GM19452 (cell line): Measurements from ENCODE around the gene CYP2C9.
"Not testable (repeated sequence)": the region's sequence is repeated elsewhere in the genome, so short reads cannot be mapped to it uniquely, and the experiment has no call there.

Experiments
- ATAC-seq: cut with Tn5 transposase; IDR thresholded peaks from one replicate; pipeline ENCODE4 v1.9.1; 2021; ENCODE audit not compliant: unreplicated experiment

The CYP2C9 gene

GRCh38 chr10:94938383-94938782, at the start of gene CYP2C9:
TSS of gene CYP2C9 (plus strand) at chr10:94938658. CDS start at chr10:94938683, 25 bp downstream.
- ATAC-seq: no peak

GRCh38 chr10:94889123-94889522, 49.3 kb upstream of the CYP2C9 start:
- no peak for ATAC-seq

GRCh38 chr10:94890264-94891022, 48.0 kb upstream of the CYP2C9 start:
- ATAC-seq: no peak

- not testable (repeated sequence) for ATAC-seq
Measured at GRCh38 chr10:94898414-94898813, 40.0 kb upstream of the CYP2C9 start.

- ATAC-seq: no peak
Measured at GRCh38 chr10:94902080-94902479, 36.4 kb upstream of the CYP2C9 start.

- peak; percentile 81 for ATAC-seq
Measured at GRCh38 chr10:94902570-94902969, 35.9 kb upstream of the CYP2C9 start.

- not testable (repeated sequence) for ATAC-seq
Measured at GRCh38 chr10:94904506-94905148, 33.8 kb upstream of the CYP2C9 start.

GRCh38 chr10:94916423-94916822, 22.0 kb upstream of the CYP2C9 start:
- ATAC-seq: no peak

GRCh38 chr10:94936721-94937120, 1.7 kb upstream of the CYP2C9 start:
- ATAC-seq: no peak

- not testable (repeated sequence) for ATAC-seq
Measured at GRCh38 chr10:94943432-94944103, 5.1 kb downstream of the CYP2C9 start.

GRCh38 chr10:94946181-94946580, 7.7 kb downstream of the CYP2C9 start:
- not testable (repeated sequence) for ATAC-seq

- ATAC-seq: no peak
Measured at GRCh38 chr10:94963901-94964300, 25.4 kb downstream of the CYP2C9 start.

- ATAC-seq: no peak
Measured at GRCh38 chr10:94983555-94983954, 45.1 kb downstream of the CYP2C9 start.

GRCh38 chr10:94989192-94989591, 50.7 kb downstream of the CYP2C9 start:
- ATAC-seq: no peak

- ATAC-seq: no peak
Measured at GRCh38 chr10:94991243-94991888, 52.9 kb downstream of the CYP2C9 start.

- no peak for ATAC-seq
Measured at GRCh38 chr10:94992811-94993210, 54.4 kb downstream of the CYP2C9 start.

GRCh38 chr10:94997741-94998174, 59.3 kb downstream of the CYP2C9 start:
- ATAC-seq: no peak

- no peak for ATAC-seq
Measured at GRCh38 chr10:95026461-95026860, 88.0 kb downstream of the CYP2C9 start.

GRCh38 chr10:95031656-95032055, 93.2 kb downstream of the CYP2C9 start:
- ATAC-seq: no peak

- no peak for ATAC-seq
Measured at GRCh38 chr10:95034401-95034800, 95.9 kb downstream of the CYP2C9 start.
